Endothelial cell of umbilical vein (primary cell): ENCODE data around the gene KCNB1.

ENCODE experiments used
- JUN ChIP-seq: IDR thresholded peaks from 2 replicates; pipeline ENCODE4 v1.6.1; 2011; ENCODE audit warnings: borderline replicate concordance, low read depth; ENCODE audit not compliant: insufficient read length, insufficient read depth
- POLR2A ChIP-seq: IDR thresholded peaks from 2 replicates; pipeline ENCODE4 v1.6.1; 2012; ENCODE audit warnings: low read depth, mild to moderate bottlenecking, control low read depth, low read length
- POLR2AphosphoS5 ChIP-seq: IDR thresholded peaks from 2 replicates; pipeline ENCODE4 v1.6.1; 2012; ENCODE audit warnings: low read depth, mild to moderate bottlenecking, control low read depth, low read length, moderate library complexity; ENCODE audit not compliant: insufficient read depth
- TF ChIP-seq, protein P1 (sequence below), 2 donors: IDR thresholded peaks; 1 replicate in 1 of 2; 2 replicates in 1 of 2; pipeline ENCODE4 v1.5.1; 2011; ENCODE audit warnings: low read length in 2 of 2, mild to moderate bottlenecking in 2 of 2, moderate library complexity in 2 of 2, control low read depth in 1 of 2, inconsistent platforms in 1 of 2, low read depth in 1 of 2; ENCODE audit not compliant: insufficient read depth in 1 of 2; ENCODE audit errors: extremely low read depth in 1 of 2

DNA sequence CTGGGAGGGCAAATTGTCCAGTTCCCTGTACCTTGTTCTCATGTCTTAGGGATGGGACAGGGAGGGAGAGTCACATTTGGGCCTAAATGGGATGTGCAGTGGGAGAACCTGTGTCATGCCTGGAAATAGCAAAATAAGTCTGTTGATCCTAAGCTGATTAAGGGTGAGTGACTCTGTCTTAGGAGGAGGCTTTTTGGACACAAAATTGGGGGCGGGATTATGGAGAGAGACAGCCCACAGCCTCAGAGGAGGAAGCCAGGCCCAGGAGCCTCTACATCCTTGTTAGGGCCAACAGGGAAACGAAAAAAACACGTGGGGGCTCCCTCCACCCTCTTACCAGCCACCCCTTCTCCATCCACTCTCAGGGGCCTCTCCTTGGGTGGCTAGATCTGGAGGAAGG lies 2.2 kb downstream of the KCNB1 start:
- TF ChIP-seq JUN: no peak
- TF ChIP-seq, protein P1, sequence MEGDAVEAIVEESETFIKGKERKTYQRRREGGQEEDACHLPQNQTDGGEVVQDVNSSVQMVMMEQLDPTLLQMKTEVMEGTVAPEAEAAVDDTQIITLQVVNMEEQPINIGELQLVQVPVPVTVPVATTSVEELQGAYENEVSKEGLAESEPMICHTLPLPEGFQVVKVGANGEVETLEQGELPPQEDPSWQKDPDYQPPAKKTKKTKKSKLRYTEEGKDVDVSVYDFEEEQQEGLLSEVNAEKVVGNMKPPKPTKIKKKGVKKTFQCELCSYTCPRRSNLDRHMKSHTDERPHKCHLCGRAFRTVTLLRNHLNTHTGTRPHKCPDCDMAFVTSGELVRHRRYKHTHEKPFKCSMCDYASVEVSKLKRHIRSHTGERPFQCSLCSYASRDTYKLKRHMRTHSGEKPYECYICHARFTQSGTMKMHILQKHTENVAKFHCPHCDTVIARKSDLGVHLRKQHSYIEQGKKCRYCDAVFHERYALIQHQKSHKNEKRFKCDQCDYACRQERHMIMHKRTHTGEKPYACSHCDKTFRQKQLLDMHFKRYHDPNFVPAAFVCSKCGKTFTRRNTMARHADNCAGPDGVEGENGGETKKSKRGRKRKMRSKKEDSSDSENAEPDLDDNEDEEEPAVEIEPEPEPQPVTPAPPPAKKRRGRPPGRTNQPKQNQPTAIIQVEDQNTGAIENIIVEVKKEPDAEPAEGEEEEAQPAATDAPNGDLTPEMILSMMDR (IDR thresholded peaks at IDR 0.05; ENCODE audit: extremely low read depth in 1 of 2, insufficient read depth in 1 of 2, low read depth in 1 of 2, low read length in 2 of 2): no peak
- no peak for TF ChIP-seq POLR2A
- TF ChIP-seq POLR2AphosphoS5: no peak
